Anterior cingulate cortex (tissue), 58 donors: Measurements from ENCODE around the gene BHLHE23.

Source experiments
- DNase-seq, 58 donors: peaks; one replicate each; lab custom pipeline; 2025; lab: John Stamatoyannopoulos, UW

BHLHE23 gene

GRCh38 chr20:63006540-63007359, at the start of gene BHLHE23:
BHLHE23 (minus strand) TSS chr20:63006964; CDS start chr20:63006774, 190 bp downstream.
- DNase-seq: no peak

GRCh38 chr20:63055575-63056235, 48.9 kb upstream of the BHLHE23 start:
- peak in 3 of 58 donors; percentile 34 to 56 (median 39) for DNase-seq

GRCh38 chr20:63054681-63055240, 48.0 kb upstream of the BHLHE23 start:
- no peak for DNase-seq

- DNase-seq: no peak
These were observed 47.3 kb upstream of the BHLHE23 start for GRCh38 chr20:63054103-63054474.

- DNase-seq: no peak
These were observed 46.8 kb upstream of the BHLHE23 start for GRCh38 chr20:63053432-63054102.

- DNase-seq: no peak
These were observed 46.0 kb upstream of the BHLHE23 start for GRCh38 chr20:63052571-63053431.

GRCh38 chr20:63051911-63052310, 45.1 kb upstream of the BHLHE23 start:
- no peak for DNase-seq

- no peak for DNase-seq
These were observed 44.6 kb upstream of the BHLHE23 start for GRCh38 chr20:63051186-63051860.

GRCh38 chr20:63050406-63050805, 43.6 kb upstream of the BHLHE23 start:
- DNase-seq: no peak

GRCh38 chr20:63049561-63050221, 42.9 kb upstream of the BHLHE23 start:
- no peak for DNase-seq

- DNase-seq: no peak
These were observed 42.4 kb upstream of the BHLHE23 start for GRCh38 chr20:63049191-63049518.

GRCh38 chr20:63048516-63049190, 41.9 kb upstream of the BHLHE23 start:
- no peak for DNase-seq

- DNase-seq: no peak
These were observed 41.2 kb upstream of the BHLHE23 start for GRCh38 chr20:63047946-63048345.

GRCh38 chr20:63047267-63047666, 40.5 kb upstream of the BHLHE23 start:
- no peak for DNase-seq

GRCh38 chr20:63046841-63047240, 40.1 kb upstream of the BHLHE23 start:
- DNase-seq: no peak

GRCh38 chr20:63045991-63046390, 39.2 kb upstream of the BHLHE23 start:
- DNase-seq: no peak

GRCh38 chr20:63045401-63045800, 38.6 kb upstream of the BHLHE23 start:
- no peak for DNase-seq

GRCh38 chr20:63044605-63045004, 37.8 kb upstream of the BHLHE23 start:
- no peak for DNase-seq

GRCh38 chr20:63044204-63044600, 37.4 kb upstream of the BHLHE23 start:
- DNase-seq: no peak
